ENCODE measurements around the gene USPL1. TPM values are rescaled to one million over a fixed set of nuclear protein-coding genes. Genes with fewer than 3 reads are reported as not detected.

Gene USPL1
- polyA plus RNA-seq, 2 of the 4 experiments (the other 2 are of a cell fraction): 7.6 to 22.7 TPM

GRCh38 chr13:30685987-30686386, 68.3 kb downstream of the USPL1 start (continued):
- TF ChIP-seq, protein P1, sequence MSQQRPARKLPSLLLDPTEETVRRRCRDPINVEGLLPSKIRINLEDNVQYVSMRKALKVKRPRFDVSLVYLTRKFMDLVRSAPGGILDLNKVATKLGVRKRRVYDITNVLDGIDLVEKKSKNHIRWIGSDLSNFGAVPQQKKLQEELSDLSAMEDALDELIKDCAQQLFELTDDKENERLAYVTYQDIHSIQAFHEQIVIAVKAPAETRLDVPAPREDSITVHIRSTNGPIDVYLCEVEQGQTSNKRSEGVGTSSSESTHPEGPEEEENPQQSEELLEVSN (IDR thresholded peaks at IDR 0.05; ENCODE audit: borderline replicate concordance, low read depth): no peak
- TF ChIP-seq MAZ (IDR thresholded peaks at IDR 0.05; ENCODE audit: borderline replicate concordance, low read depth, low read length) (no peak), EP300 (IDR thresholded peaks at IDR 0.05) (no peak), POLR2A (IDR thresholded peaks at IDR 0.05; ENCODE audit: low read length) (no peak)

GRCh38 chr13:30687601-30688000, 69.9 kb downstream of the USPL1 start:
- Histone ChIP-seq H3K27ac (no peak overlapping the region; a peak in 1 of 6 replicates), H3K4me2 (no peak overlapping the region), H3K4me1 (peaks cover 12% of the 10 kb centered on the region), H3K4me3 (no peak overlapping the region), H3K9me3 (no peaks in the 10 kb centered on the region)
- ChIA-PET CTCF (interaction anchor here (1.6 to 1.7 kb wide), 2 partner anchors 12 to 65 kb away, joined by 4 read pairs; no protein-coding TSS in a partner anchor), POLR2A (no interaction called here)
- DNase-seq (ENCODE audit: low read depth in 1 of 2, low spot score in 1 of 2) (no peak), FAIRE-seq (no peak), ATAC-seq (no peak)
- TF ChIP-seq NFE2L2 (conservative IDR thresholded peaks at IDR 0.05; ENCODE audit: low read length) (no peak), ZC3H11A (IDR thresholded peaks at IDR 0.05) (no peak), MYC (IDR thresholded peaks at IDR 0.05; ENCODE audit: borderline replicate concordance, low read length) (no peak), NPAS2 (CRISPR knock-in tag; IDR thresholded peaks at IDR 0.05; ENCODE audit: borderline replicate concordance) (no peak), BCL3 (IDR thresholded peaks at IDR 0.05) (no peak), PHF8 (IDR thresholded peaks at IDR 0.05; ENCODE audit: borderline replicate concordance, low read depth) (no peak), ELK1 (IDR thresholded peaks at IDR 0.05; ENCODE audit: low read depth, low read length) (no peak), KDM1A (IDR thresholded peaks at IDR 0.05; ENCODE audit: low read depth) (no peak), CBX8 (IDR thresholded peaks at IDR 0.05) (no peak), EP300 (IDR thresholded peaks at IDR 0.05) (no peak), MAX (IDR thresholded peaks at IDR 0.05) (no peak), BHLHE40 (IDR thresholded peaks at IDR 0.05; ENCODE audit: low read depth, low read length) (no peak), RAD21 (conservative IDR thresholded peaks at IDR 0.05 in 1 of 2, IDR thresholded peaks at IDR 0.05 in 1 of 2) (no peak), HES2 (IDR thresholded peaks at IDR 0.05) (no peak), EHMT2 (IDR thresholded peaks at IDR 0.05; ENCODE audit: low read depth) (no peak), ZNF302 (CRISPR knock-in tag; IDR thresholded peaks at IDR 0.05) (no peak), FOSL2 (IDR thresholded peaks at IDR 0.05) (no peak), FOSL2 (CRISPR knock-in tag; IDR thresholded peaks at IDR 0.05) (no peak), GATA3 (IDR thresholded peaks at IDR 0.05; ENCODE audit: borderline replicate concordance) (no peak)
- TF ChIP-seq, protein P2, sequence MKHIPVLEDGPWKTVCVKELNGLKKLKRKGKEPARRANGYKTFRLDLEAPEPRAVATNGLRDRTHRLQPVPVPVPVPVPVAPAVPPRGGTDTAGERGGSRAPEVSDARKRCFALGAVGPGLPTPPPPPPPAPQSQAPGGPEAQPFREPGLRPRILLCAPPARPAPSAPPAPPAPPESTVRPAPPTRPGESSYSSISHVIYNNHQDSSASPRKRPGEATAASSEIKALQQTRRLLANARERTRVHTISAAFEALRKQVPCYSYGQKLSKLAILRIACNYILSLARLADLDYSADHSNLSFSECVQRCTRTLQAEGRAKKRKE (CRISPR knock-in tag; IDR thresholded peaks at IDR 0.05; ENCODE audit: low read depth): no peak
- WGBS (ENCODE audit: missing lambda C conversion rate): 65% methylated on average over 3 of the region's 3 CpGs

Data from A549 (cell line).